ENCODE results near the gene ANKRD62.

GRCh38 chr18:12048010-12048826 is 45.4 kb upstream of the ANKRD62 start:
- TF ChIP-seq CTCF (IDR thresholded peaks at IDR 0.05) (peak; percentile 30; the same call in 1 of the 2 replicates), REST (IDR thresholded peaks at IDR 0.05; ENCODE audit: insufficient read depth in 1 of 2, low read depth in 2 of 2, low read length in 1 of 2) (no peak), POLR2AphosphoS5 (IDR thresholded peaks at IDR 0.05; ENCODE audit: low read depth, low read length) (no peak)

All from Panc1 (cell line).